Gastrocnemius medialis (tissue), 4 donors: ENCODE data around the gene ZBTB16. TPM values are rescaled to one million over a fixed set of nuclear protein-coding genes. Genes with fewer than 3 reads are reported as not detected.

ENCODE experiments used
- ATAC-seq, 2 donors: fragments of 150-250 bp; one replicate each; pipeline ENCODE4 v1.9.1; 2016
- DNase-seq, 2 donors: peaks; one replicate each; pipeline ENCODE4 v3.0.0-alpha.2; 2019
- H3K27ac ChIP-seq, 4 donors: fragments of 200-600 bp; sonication (generic); 1 replicate in 1 of 4; 2 replicates in 3 of 4; pipeline ENCODE4 v1.5.1; 2016 to 2018; ENCODE audit warnings: mild to moderate bottlenecking in 2 of 4, moderate library complexity in 1 of 4
- H3K27me3 ChIP-seq, 3 donors: fragments of 200-600 bp; sonication (generic) in 2 of 3; 1 replicate in 1 of 3; 2 replicates in 2 of 3; pipeline versions ENCODE4 v1.5.1 to v1.6.0; 2016 to 2019; ENCODE audit warnings: mild to moderate bottlenecking in 1 of 3, moderate library complexity in 1 of 3
- H3K36me3 ChIP-seq, 2 donors: fragments of 200-600 bp; sonication (generic) in 1 of 2; one replicate each; pipeline ENCODE4 v1.5.1; 2017 to 2018
- H3K4me1 ChIP-seq, 2 donors: fragments of 200-600 bp; sonication (generic) in 1 of 2; one replicate each; pipeline ENCODE4 v1.5.1; 2016 to 2017; ENCODE audit warnings: mild to moderate bottlenecking in 2 of 2
- H3K4me3 ChIP-seq, 4 donors: fragments of 200-600 bp; sonication (generic) in 3 of 4; 1 replicate in 1 of 4; 2 replicates in 3 of 4; pipeline ENCODE4 v1.5.1; 2016 to 2019; ENCODE audit warnings: mild to moderate bottlenecking in 2 of 4
- H3K9me3 ChIP-seq, 3 donors: fragments of 200-600 bp; sonication (generic) in 2 of 3; 1 replicate in 1 of 3; 2 replicates in 2 of 3; pipeline ENCODE4 v1.5.1; 2016 to 2019
- CTCF ChIP-seq, 5 experiments: fragments of 450-650 bp in 3 of 5; fragments of 200-600 bp in 2 of 5; sonication (generic) in 2 of 5; IDR thresholded peaks in 4 of 5; conservative IDR thresholded peaks in 1 of 5; 1 replicate in 4 of 5; 2 replicates in 1 of 5; pipeline ENCODE4 v1.5.1; 2016 to 2019; ENCODE audit warnings: antibody characterized with exemption in 5 of 5, mild to moderate bottlenecking in 3 of 5, moderate library complexity in 3 of 5
- POLR2A ChIP-seq, 2 donors: fragments of 450-650 bp; IDR thresholded peaks; one replicate each; pipeline ENCODE4 v1.6.1; 2017; ENCODE audit warnings: antibody characterized with exemption in 2 of 2, mild to moderate bottlenecking in 2 of 2, moderate library complexity in 2 of 2
- in situ Hi-C, 4 donors: fragments of 200-750 bp; cut with MboI; loops; one replicate each; pipeline versions ENCODE4 v1.15.0 to v1.8.0; 2017; ENCODE audit warnings: low sequenced_read_pairs in 4 of 4
- intact Hi-C: fragments of 100-400 bp; cut with DNase I; formaldehyde crosslinking; loops from one replicate; pipeline ENCODE4 v1.15.1; 2023; ENCODE audit warnings: low total_unique reads
- total RNA-seq, 4 donors: library from RNA; depleted of rRNA; stranded (reverse); fragments of >200 nt; gene quantifications; one replicate each; pipeline versions ENCODE4 v1.1.0 to v1.2.3, GENCODE V29; 2016

The ZBTB16 gene
- total RNA-seq, 4 donors from 2014 or later, result 156 to 250 (median 196) TPM

- in situ Hi-C loops, result loop anchor here in 2 of 4 donors (25.0 kb wide), 1 partner anchor 409 kb away; the partner anchor contains the start of gene USP28 (in 2 of the 2)
- ATAC-seq, result peak in 1 of 2 donors; percentile 9
Observed at GRCh38 chr11:114296605-114297372, 237.3 kb downstream of the ZBTB16 start.

GRCh38 chr11:114297806-114298709, 238.5 kb downstream of the ZBTB16 start:
- peaks cover 11 to 21% of the 10 kb centered on the region in 2 donors for H3K4me1 ChIP-seq
- H3K9me3 ChIP-seq, result peaks cover 0 to 3% (median 0%) of the 10 kb centered on the region in 3 donors
- no peaks in the 10 kb centered on the region for H3K27me3 ChIP-seq
- in situ Hi-C loops, result loop anchor here in 2 of 4 donors (25.0 kb wide), 1 partner anchor 411 kb away; the partner anchor contains the start of gene USP28 (in 2 of the 2)
- ATAC-seq (no peak), DNase-seq (no peak)
- intact Hi-C loops, result loop anchor here (5.0 kb wide), 1 partner anchor 136 kb away; no protein-coding TSS in a partner anchor
- H3K27ac ChIP-seq, result peak overlapping the region; percentile 68 to 83 (median 78)
- H3K36me3 ChIP-seq, result peaks cover 0 to 32% of the 10 kb centered on the region in 2 donors
- H3K4me3 ChIP-seq, result peak overlapping the region; percentile 47 to 62 (median 52)
- TF ChIP-seq POLR2A (IDR thresholded peaks at IDR 0.05) (no peak), CTCF (IDR thresholded peaks at IDR 0.05 in 4 of 5, conservative IDR thresholded peaks at IDR 0.05 in 1 of 5) (no peak)

More at GRCh38 chr11:114296605-114297372, 237.3 kb downstream of the ZBTB16 start:
- Histone ChIP-seq H3K9me3 (no peaks in the 10 kb centered on the region), H3K4me3 (peak overlapping the region; percentile 47 to 62 (median 52)), H3K4me1 (peaks cover 23 to 30% of the 10 kb centered on the region in 2 donors), H3K27me3 (no peaks in the 10 kb centered on the region), H3K36me3 (peaks cover 0 to 25% of the 10 kb centered on the region in 2 donors), H3K27ac (peak overlapping the region; percentile 68 to 83 (median 78))
- no peak for DNase-seq
- intact Hi-C loops, result loop anchor here (5.0 kb wide), 1 partner anchor 134 kb away; no protein-coding TSS in a partner anchor
- TF ChIP-seq CTCF (IDR thresholded peaks at IDR 0.05 in 4 of 5, conservative IDR thresholded peaks at IDR 0.05 in 1 of 5), result no peak
- peak in 1 of 2 donors; percentile 37 for TF ChIP-seq POLR2A (IDR thresholded peaks at IDR 0.05)

- Histone ChIP-seq H3K4me1 (peaks cover 7 to 20% of the 10 kb centered on the region in 2 donors), H3K27me3 (no peaks in the 10 kb centered on the region), H3K36me3 (peaks cover 0 to 32% of the 10 kb centered on the region in 2 donors), H3K27ac (peak overlapping the region in 3 of 4 donors; percentile 73 to 83 (median 83)), H3K9me3 (peaks cover 0 to 3% (median 0%) of the 10 kb centered on the region in 3 donors), H3K4me3 (peak overlapping the region; percentile 47 to 62 (median 52))
- DNase-seq, result no peak
- intact Hi-C loops, result loop anchor here (5.0 kb wide), 1 partner anchor 136 kb away; no protein-coding TSS in a partner anchor
- TF ChIP-seq CTCF (IDR thresholded peaks at IDR 0.05 in 4 of 5, conservative IDR thresholded peaks at IDR 0.05 in 1 of 5) (no peak), POLR2A (IDR thresholded peaks at IDR 0.05) (no peak)
- in situ Hi-C loops, result loop anchor here in 2 of 4 donors (25.0 kb wide), 1 partner anchor 411 kb away; the partner anchor contains the start of gene USP28 (in 2 of the 2)
- ATAC-seq, result no peak
Observed at GRCh38 chr11:114298710-114299109, 239.2 kb downstream of the ZBTB16 start.

Other genes starting within 250 kb of the ZBTB16 start
- gene USP28, start 184.1 kb upstream of the ZBTB16 start, total RNA-seq, result 100 to 1,000 TPM in 1 of 4 donors, 10 to 100 TPM in 3; 56.7 to 141 (median 80.4) TPM
- gene HTR3B, start 154.9 kb upstream of the ZBTB16 start, total RNA-seq, result not detected
- not detected for gene HTR3A, start 84.6 kb upstream of the ZBTB16 start, total RNA-seq
- 100 to 1,000 TPM; 157 to 968 (median 541) TPM for gene NNMT, start 236.7 kb downstream of the ZBTB16 start, total RNA-seq